ENCODE results near the gene HOXB7.
A peak's percentile ranks its signal among the peaks of the same experiment; 100 is the strongest.

Gene HOXB7

GRCh38 chr17:48621410-48622392 lies 10.9 kb upstream of the HOXB7 start:
- H3K27me3 Mint-ChIP-seq: peaks cover 89% of the 10 kb centered on the region
- H3K36me3 Mint-ChIP-seq (ENCODE audit: low read depth): no peaks in the 10 kb centered on the region
- H3K27ac Mint-ChIP-seq: no peak overlapping the region
- H3K9me3 Mint-ChIP-seq: no peaks in the 10 kb centered on the region
- peaks cover 23% of the 10 kb centered on the region for H3K4me1 Mint-ChIP-seq (ENCODE audit: low read depth)
- no peak for DNase-seq
- H3K4me3 Mint-ChIP-seq: no peak overlapping the region

- H3K9me3 Mint-ChIP-seq: no peaks in the 10 kb centered on the region
- H3K36me3 Mint-ChIP-seq (ENCODE audit: low read depth): no peaks in the 10 kb centered on the region
- DNase-seq: no peak
- H3K4me1 Mint-ChIP-seq (ENCODE audit: low read depth): peaks cover 25% of the 10 kb centered on the region
- no peak overlapping the region for H3K27ac Mint-ChIP-seq
- H3K4me3 Mint-ChIP-seq: no peak overlapping the region
- peaks cover 94% of the 10 kb centered on the region for H3K27me3 Mint-ChIP-seq
Observed at GRCh38 chr17:48620461-48621139, 9.8 kb upstream of the HOXB7 start.

- H3K9me3 Mint-ChIP-seq: no peaks in the 10 kb centered on the region
- H3K27ac Mint-ChIP-seq: peak overlapping the region; percentile 7
- peaks cover 29% of the 10 kb centered on the region for H3K4me1 Mint-ChIP-seq (ENCODE audit: low read depth)
- H3K36me3 Mint-ChIP-seq (ENCODE audit: low read depth): no peaks in the 10 kb centered on the region
- H3K4me3 Mint-ChIP-seq: no peak overlapping the region
- peaks cover 97% of the 10 kb centered on the region for H3K27me3 Mint-ChIP-seq
- no peak for DNase-seq
Observed at GRCh38 chr17:48619826-48620449, 9.1 kb upstream of the HOXB7 start.

- H3K27me3 Mint-ChIP-seq: peaks cover 99% of the 10 kb centered on the region
- peak overlapping the region; percentile 38 for H3K27ac Mint-ChIP-seq
- DNase-seq: peak; percentile 90
- H3K4me3 Mint-ChIP-seq: peak overlapping the region; percentile 15
- no peaks in the 10 kb centered on the region for H3K9me3 Mint-ChIP-seq
- peaks cover 40% of the 10 kb centered on the region for H3K4me1 Mint-ChIP-seq (ENCODE audit: low read depth)
- H3K36me3 Mint-ChIP-seq (ENCODE audit: low read depth): no peaks in the 10 kb centered on the region
Observed at GRCh38 chr17:48618256-48618896, 7.6 kb upstream of the HOXB7 start.

GRCh38 chr17:48617471-48618255 lies 6.8 kb upstream of the HOXB7 start:
- Mint-ChIP-seq H3K27me3 (peaks cover 97% of the 10 kb centered on the region), H3K27ac (no peak overlapping the region), H3K4me3 (no peak overlapping the region), H3K4me1 (ENCODE audit: low read depth) (peaks cover 43% of the 10 kb centered on the region), H3K36me3 (ENCODE audit: low read depth) (no peaks in the 10 kb centered on the region), H3K9me3 (no peaks in the 10 kb centered on the region)
- no peak for DNase-seq

GRCh38 chr17:48616717-48617470 lies 6.1 kb upstream of the HOXB7 start:
- no peak overlapping the region for H3K27ac Mint-ChIP-seq
- DNase-seq: no peak
- no peaks in the 10 kb centered on the region for H3K9me3 Mint-ChIP-seq
- H3K27me3 Mint-ChIP-seq: peaks cover 95% of the 10 kb centered on the region
- H3K4me1 Mint-ChIP-seq (ENCODE audit: low read depth): peaks cover 49% of the 10 kb centered on the region
- no peak overlapping the region for H3K4me3 Mint-ChIP-seq
- no peaks in the 10 kb centered on the region for H3K36me3 Mint-ChIP-seq (ENCODE audit: low read depth)

GRCh38 chr17:48615963-48616716 lies 5.3 kb upstream of the HOXB7 start:
- H3K9me3 Mint-ChIP-seq: no peaks in the 10 kb centered on the region
- peaks cover 95% of the 10 kb centered on the region for H3K27me3 Mint-ChIP-seq
- no peak overlapping the region for H3K4me3 Mint-ChIP-seq
- H3K36me3 Mint-ChIP-seq (ENCODE audit: low read depth): no peaks in the 10 kb centered on the region
- peaks cover 56% of the 10 kb centered on the region for H3K4me1 Mint-ChIP-seq (ENCODE audit: low read depth)
- no peak overlapping the region for H3K27ac Mint-ChIP-seq
- DNase-seq: no peak

GRCh38 chr17:48615047-48615962 lies 4.5 kb upstream of the HOXB7 start, which contains the start of gene HOXB8:
HOXB8 (minus strand) TSS chr17:48615292; CDS start chr17:48614704, 588 bp downstream.
- Mint-ChIP-seq H3K4me1 (ENCODE audit: low read depth) (peaks cover 62% of the 10 kb centered on the region), H3K36me3 (ENCODE audit: low read depth) (no peaks in the 10 kb centered on the region), H3K27me3 (peaks cover 93% of the 10 kb centered on the region), H3K9me3 (no peaks in the 10 kb centered on the region), H3K27ac (peak within 1 kb of the TSS; percentile 42), H3K4me3 (peak within 1 kb of the TSS; percentile 60)
- DNase-seq: no peak

GRCh38 chr17:48613862-48614694 lies 3.3 kb upstream of the HOXB7 start:
- H3K4me3 Mint-ChIP-seq: peak overlapping the region; percentile 60
- H3K9me3 Mint-ChIP-seq: no peaks in the 10 kb centered on the region
- H3K27ac Mint-ChIP-seq: peak overlapping the region; percentile 15
- no peaks in the 10 kb centered on the region for H3K36me3 Mint-ChIP-seq (ENCODE audit: low read depth)
- peak; percentile 65 for DNase-seq
- peaks cover 58% of the 10 kb centered on the region for H3K4me1 Mint-ChIP-seq (ENCODE audit: low read depth)
- H3K27me3 Mint-ChIP-seq: peaks cover 92% of the 10 kb centered on the region

- H3K4me1 Mint-ChIP-seq (ENCODE audit: low read depth): peaks cover 50% of the 10 kb centered on the region
- peak; percentile 70 for DNase-seq
- H3K27ac Mint-ChIP-seq: peak overlapping the region; percentile 76
- H3K4me3 Mint-ChIP-seq: peak overlapping the region; percentile 76
- H3K36me3 Mint-ChIP-seq (ENCODE audit: low read depth): no peaks in the 10 kb centered on the region
- H3K27me3 Mint-ChIP-seq: peaks cover 90% of the 10 kb centered on the region
- H3K9me3 Mint-ChIP-seq: no peaks in the 10 kb centered on the region
Observed at GRCh38 chr17:48612854-48613691, 2.3 kb upstream of the HOXB7 start.

Measured in activated T-cell treated with anti-CD3 and anti-CD28 coated beads, Interleukin-2, amount 50 U/mL, for 24 hours (primary cell).